Endothelial cell of umbilical vein (primary cell): ENCODE measurements around the gene LMX1A. TPM values are rescaled to one million over a fixed set of nuclear protein-coding genes. Genes with fewer than 3 reads are reported as not detected.

Experiments used
- BruUV-seq: library from RNA; stranded (reverse); fragments of 400-500 nt; replicated peaks from 2 replicates; lab custom pipeline; 2021; lab: Mats Ljungman, UMichigan
- CTCF ChIA-PET: fragments of 300-600, 350-600 bp; sonication (Branson Sonifier 250); formaldehyde crosslinking; loops from one replicate; lab custom pipeline; 2021; ENCODE audit warnings: antibody characterized with exemption, inconsistent platforms; lab: Charles Lee
- POLR2A ChIA-PET: fragments of 300-600, 350-600 bp; sonication (Branson Sonifier 250); formaldehyde crosslinking; loops from one replicate; lab custom pipeline; 2021; ENCODE audit warnings: antibody characterized with exemption, inconsistent platforms; lab: Charles Lee
- DNase-seq: peaks from one replicate; pipeline ENCODE4 v3.0.0-alpha.2; 2011; ENCODE audit warnings: low read depth, low spot score
- FAIRE-seq: peaks from 2 replicates; lab custom pipeline; 2011; peaks lifted over from hg19 to GRCh38; lab: Jason Lieb, UNC
- H2AFZ ChIP-seq: 2 replicates; pipeline ENCODE4 v1.6.0; 2012; ENCODE audit warnings: low read depth, low read length, control low read depth, inconsistent platforms
- H3K27ac ChIP-seq: 2 replicates; pipeline ENCODE4 v1.5.1; 2011; ENCODE audit warnings: low read depth, mild to moderate bottlenecking, control low read depth, low read length, moderate library complexity; ENCODE audit not compliant: insufficient read depth
- H3K27me3 ChIP-seq, 2 experiments: 2 replicates each; pipeline versions ENCODE4 v1.6.0 to v1.6.1; 2011; ENCODE audit warnings: low read length in 2 of 2, mixed read lengths in 1 of 2; ENCODE audit not compliant: control insufficient read depth in 2 of 2, insufficient read depth in 2 of 2
- H3K36me3 ChIP-seq, 2 experiments: 2 replicates in 1 of 2; 3 replicates in 1 of 2; pipeline ENCODE4 v1.5.1; 2011; ENCODE audit warnings: low read length in 2 of 2, mild to moderate bottlenecking in 1 of 2, moderate library complexity in 1 of 2; ENCODE audit not compliant: control insufficient read depth in 2 of 2, insufficient read depth in 2 of 2; ENCODE audit errors: extremely low read depth in 1 of 2
- H3K4me1 ChIP-seq: 3 replicates; pipeline ENCODE4 v1.5.1; 2011; ENCODE audit warnings: mild to moderate bottlenecking, low read length; ENCODE audit not compliant: control insufficient read depth, insufficient read depth; ENCODE audit errors: extremely low read depth
- H3K4me2 ChIP-seq: 2 replicates; pipeline ENCODE4 v1.6.1; 2011; ENCODE audit warnings: low read length, control low read depth, mixed read lengths; ENCODE audit not compliant: insufficient read depth
- H3K4me3 ChIP-seq, 3 experiments: fragments of 200-600 bp in 1 of 3; sonication (generic), shearing (Covaris generic) in 1 of 3; replicated peaks in 1 of 3; 2 replicates each; pipeline ENCODE4 v1.5.1; 2011 to 2016; ENCODE audit warnings: control low read depth in 3 of 3, low read length in 3 of 3, mild to moderate bottlenecking in 2 of 3, inconsistent platforms in 1 of 3, low read depth in 1 of 3, moderate library complexity in 1 of 3; ENCODE audit not compliant: insufficient read depth in 1 of 3
- H3K79me2 ChIP-seq: 2 replicates; pipeline ENCODE4 v1.6.0; 2012; ENCODE audit warnings: low read length, inconsistent platforms; ENCODE audit not compliant: control insufficient read depth, insufficient read depth
- H3K9ac ChIP-seq: replicated peaks from 2 replicates; pipeline ENCODE3; 2011; ENCODE audit warnings: low read length, control low read depth; ENCODE audit not compliant: insufficient read depth; ENCODE audit errors: extremely low read depth
- H3K9me1 ChIP-seq: replicated peaks from 3 replicates; pipeline ENCODE4 v1.6.0; 2011; ENCODE audit warnings: mild to moderate bottlenecking, low read length; ENCODE audit not compliant: control insufficient read depth, insufficient read depth; ENCODE audit errors: extremely low read depth
- H3K9me3 ChIP-seq: replicated peaks from 2 replicates; pipeline ENCODE4 v1.5.1; 2012; ENCODE audit warnings: low read length, inconsistent platforms; ENCODE audit not compliant: control insufficient read depth, insufficient read depth
- H4K20me1 ChIP-seq: replicated peaks from 2 replicates; pipeline ENCODE3; 2011; ENCODE audit warnings: mild to moderate bottlenecking, low read length; ENCODE audit not compliant: control insufficient read depth, insufficient read depth; ENCODE audit errors: extremely low read depth
- CTCF ChIP-seq, 2 donors: IDR thresholded peaks; 1 replicate in 1 of 2; 2 replicates in 1 of 2; pipeline ENCODE4 v1.5.1; 2011; ENCODE audit warnings: low read length in 2 of 2, mild to moderate bottlenecking in 2 of 2, moderate library complexity in 2 of 2, control low read depth in 1 of 2, inconsistent platforms in 1 of 2, low read depth in 1 of 2; ENCODE audit not compliant: insufficient read depth in 1 of 2; ENCODE audit errors: extremely low read depth in 1 of 2
- EZH2 ChIP-seq: IDR thresholded peaks from 2 replicates; pipeline ENCODE4 v1.6.1; 2012; ENCODE audit warnings: borderline replicate concordance, low read depth, mild to moderate bottlenecking, moderate library complexity, low read length, inconsistent platforms; ENCODE audit not compliant: severe bottlenecking
- FOS ChIP-seq: IDR thresholded peaks from 2 replicates; pipeline ENCODE4 v1.6.1; 2011; ENCODE audit warnings: mild to moderate bottlenecking, low read length, moderate library complexity, borderline replicate concordance; ENCODE audit not compliant: insufficient read depth
- GATA2 ChIP-seq: IDR thresholded peaks from 2 replicates; pipeline ENCODE4 v1.7.0; 2011; ENCODE audit warnings: low read depth, mild to moderate bottlenecking, moderate library complexity, mixed read lengths, low read length; ENCODE audit not compliant: insufficient read length, insufficient read depth
- JUN ChIP-seq: IDR thresholded peaks from 2 replicates; pipeline ENCODE4 v1.6.1; 2011; ENCODE audit warnings: borderline replicate concordance, low read depth; ENCODE audit not compliant: insufficient read length, insufficient read depth
- MAX ChIP-seq: IDR thresholded peaks from 2 replicates; pipeline ENCODE4 v1.6.1; 2011; ENCODE audit not compliant: insufficient read depth, insufficient read length
- MYC ChIP-seq: IDR thresholded peaks from one replicate; pipeline ENCODE4 v1.6.1; 2011; ENCODE audit warnings: mild to moderate bottlenecking, low read depth, low read length
- POLR2A ChIP-seq: IDR thresholded peaks from 2 replicates; pipeline ENCODE4 v1.6.1; 2012; ENCODE audit warnings: low read depth, mild to moderate bottlenecking, control low read depth, low read length
- POLR2AphosphoS5 ChIP-seq: IDR thresholded peaks from 2 replicates; pipeline ENCODE4 v1.6.1; 2012; ENCODE audit warnings: low read depth, mild to moderate bottlenecking, control low read depth, low read length, moderate library complexity; ENCODE audit not compliant: insufficient read depth
- dilution Hi-C: fragments of 300-500 bp; cut with MboI; formaldehyde crosslinking; loops from one replicate; pipeline ENCODE4 v1.15.0; 2019; ENCODE audit warnings: low sequenced_read_pairs; ENCODE audit not compliant: extremely low pct_ligation_motif_present
- intact Hi-C: fragments of 100-400 bp; cut with micrococcal nuclease; formaldehyde crosslinking; loops from one replicate; pipeline ENCODE4 v1.10.0; 2022
- polyA plus RNA-seq, 4 experiments: library from polyadenylated mRNA; depleted of rRNA in 3 of 4; stranded (reverse) in 3 of 4; unstranded in 1 of 4; fragments of >200 nt; gene quantifications; 2 replicates each; pipeline versions ENCODE4 v1.2.1 to v1.2.3, GENCODE V29; 2011 to 2012; ENCODE audit warnings: missing spikeins in 1 of 4
- total RNA-seq: library from RNA; stranded (reverse); gene quantifications from 2 replicates; pipeline ENCODE4 v1.2.3, GENCODE V29; 2021

The LMX1A gene
- total and polyA plus RNA-seq, 2 donors (not counting 3 experiments of a cell fraction or from before 2014, with no cell fraction given), result not detected

GRCh38 chr1:165226326-165226725, 130.2 kb downstream of the LMX1A start:
- DNase-seq (no peak), FAIRE-seq (no peak)
- H3K9me3 ChIP-seq, result no peaks in the 10 kb centered on the region
- H3K79me2 ChIP-seq, result no peaks in the 10 kb centered on the region
- POLR2A ChIA-PET, result no interaction called here
- no peaks in the 10 kb centered on the region for H3K9me1 ChIP-seq
- dilution Hi-C loops (no loop called here), intact Hi-C loops (no loop called here)
- no peaks in the 10 kb centered on the region for H4K20me1 ChIP-seq
- TF ChIP-seq JUN, result no peak
- H3K36me3 ChIP-seq, result no peaks in the 10 kb centered on the region
- H2AFZ ChIP-seq, result no peak overlapping the region
- CTCF ChIA-PET, result no interaction called here
- no TSS peak for BruUV-seq
- H3K27ac ChIP-seq, result no peak overlapping the region
- H3K4me2 ChIP-seq, result no peak overlapping the region
- no peak overlapping the region for H3K9ac ChIP-seq
- H3K27me3 ChIP-seq, result no peaks in the 10 kb centered on the region
- no peaks in the 10 kb centered on the region for H3K4me1 ChIP-seq
- no peak overlapping the region for H3K4me3 ChIP-seq

- dilution Hi-C loops, result no loop called here
These were observed 130.9 kb downstream of the LMX1A start for GRCh38 chr1:165225650-165226049.

More at GRCh38 chr1:165225650-165226049, 130.9 kb downstream of the LMX1A start:
- H3K4me3 ChIP-seq, result no peak overlapping the region
- H3K79me2 ChIP-seq, result no peaks in the 10 kb centered on the region
- DNase-seq (no peak), FAIRE-seq (no peak)
- no peak overlapping the region for H3K9ac ChIP-seq
- BruUV-seq, result no TSS peak
- no peaks in the 10 kb centered on the region for H3K4me1 ChIP-seq
- no peaks in the 10 kb centered on the region for H3K36me3 ChIP-seq
- no peak overlapping the region for H3K4me2 ChIP-seq
- H3K27ac ChIP-seq, result no peak overlapping the region
- H4K20me1 ChIP-seq, result no peaks in the 10 kb centered on the region
- CTCF ChIA-PET, result no interaction called here
- no peaks in the 10 kb centered on the region for H3K9me3 ChIP-seq
- H3K27me3 ChIP-seq, result no peaks in the 10 kb centered on the region
- TF ChIP-seq MAX (no peak), MYC (no peak), EZH2 (no peak), POLR2AphosphoS5 (no peak), POLR2A (no peak), JUN (no peak), CTCF (IDR thresholded peaks at IDR 0.05; ENCODE audit: extremely low read depth in 1 of 2, insufficient read depth in 1 of 2, low read depth in 1 of 2, low read length in 2 of 2) (no peak), GATA2 (no peak), FOS (no peak)
- POLR2A ChIA-PET, result no interaction called here
- no peak overlapping the region for H2AFZ ChIP-seq
- H3K9me1 ChIP-seq, result no peaks in the 10 kb centered on the region
- intact Hi-C loops, result no loop called here
